Testis (tissue), 3 donors: Measurements from ENCODE around the gene SARS1. TPM values are rescaled to one million over a fixed set of nuclear protein-coding genes. Genes with fewer than 3 reads are reported as not detected.
A peak's percentile ranks its signal among the peaks of the same experiment; 100 is the strongest.

Source experiments
- DNase-seq: peaks from one replicate; pipeline ENCODE4 v3.0.0-alpha.2; 2019
- H3K27ac ChIP-seq, 2 donors: fragments of 200-600 bp; sonication (generic); one replicate each; pipeline ENCODE4 v1.5.1; 2019
- H3K27me3 ChIP-seq: fragments of 200-600 bp; sonication (generic); one replicate; pipeline ENCODE4 v1.5.1; 2019
- H3K36me3 ChIP-seq: fragments of 200-600 bp; sonication (generic); one replicate; pipeline ENCODE4 v1.5.1; 2017; ENCODE audit warnings: low read depth; ENCODE audit errors: missing control alignments
- H3K4me1 ChIP-seq: fragments of 200-600 bp; sonication (generic); one replicate; pipeline ENCODE4 v1.5.1; 2019
- H3K4me3 ChIP-seq, 2 donors: fragments of 200-600 bp; sonication (generic); one replicate each; pipeline ENCODE4 v1.5.1; 2017 to 2019
- H3K9me3 ChIP-seq: fragments of 200-600 bp; sonication (generic); one replicate; pipeline ENCODE4 v1.5.1; 2017
- POLR2A ChIP-seq: fragments of 450-650 bp; IDR thresholded peaks from one replicate; pipeline ENCODE4 v1.6.1; 2017; ENCODE audit warnings: antibody characterized with exemption, mild to moderate bottlenecking, moderate library complexity
- WGBS, 2 donors: methylation state at CpG; one replicate each; pipeline ENCODE4 v1.1.5; 2018; 5-methylcytosine and 5-hydroxymethylcytosine counted together
- intact Hi-C: fragments of 100-400 bp; cut with DNase I; formaldehyde crosslinking; loops from one replicate; pipeline ENCODE4 v1.15.1; 2023; ENCODE audit warnings: low total_unique reads
- polyA plus RNA-seq: library from polyadenylated mRNA; stranded (reverse); fragments of 350-450 nt; fragmentation: Illumina TruSeq; extraction: RNeasy Lipid Tissue Mini Kit (QIAGEN cat#74804); gene quantifications from one replicate; pipeline ENCODE4 v1.2.3, GENCODE V29; 2014; ENCODE audit warnings: low read depth, low replicate concordance; ENCODE audit not compliant: insufficient read depth
- total RNA-seq, 2 donors: library from RNA; depleted of rRNA; stranded (reverse); fragments of >200 nt; gene quantifications; one replicate each; pipeline ENCODE4 v1.2.3, GENCODE V29; 2016
- TF ChIP-seq, protein P1 (sequence below), 3 experiments: fragments of 450-650 bp in 2 of 3; fragments of 200-600 bp in 1 of 3; sonication (generic) in 1 of 3; IDR thresholded peaks; one replicate each; pipeline ENCODE4 v1.5.1; 2016 to 2019; ENCODE audit warnings: antibody characterized with exemption in 3 of 3, mild to moderate bottlenecking in 2 of 3, moderate library complexity in 1 of 3

The SARS1 gene
- total and polyA plus RNA-seq, 3 donors from 2014 or later: 112 to 149 (median 132) TPM

- H3K4me1 ChIP-seq: peaks cover 73% of the 10 kb centered on the region
- H3K27ac ChIP-seq: peak overlapping the region; percentile 28 to 87
- H3K9me3 ChIP-seq: no peaks in the 10 kb centered on the region
- TF ChIP-seq, protein P1, sequence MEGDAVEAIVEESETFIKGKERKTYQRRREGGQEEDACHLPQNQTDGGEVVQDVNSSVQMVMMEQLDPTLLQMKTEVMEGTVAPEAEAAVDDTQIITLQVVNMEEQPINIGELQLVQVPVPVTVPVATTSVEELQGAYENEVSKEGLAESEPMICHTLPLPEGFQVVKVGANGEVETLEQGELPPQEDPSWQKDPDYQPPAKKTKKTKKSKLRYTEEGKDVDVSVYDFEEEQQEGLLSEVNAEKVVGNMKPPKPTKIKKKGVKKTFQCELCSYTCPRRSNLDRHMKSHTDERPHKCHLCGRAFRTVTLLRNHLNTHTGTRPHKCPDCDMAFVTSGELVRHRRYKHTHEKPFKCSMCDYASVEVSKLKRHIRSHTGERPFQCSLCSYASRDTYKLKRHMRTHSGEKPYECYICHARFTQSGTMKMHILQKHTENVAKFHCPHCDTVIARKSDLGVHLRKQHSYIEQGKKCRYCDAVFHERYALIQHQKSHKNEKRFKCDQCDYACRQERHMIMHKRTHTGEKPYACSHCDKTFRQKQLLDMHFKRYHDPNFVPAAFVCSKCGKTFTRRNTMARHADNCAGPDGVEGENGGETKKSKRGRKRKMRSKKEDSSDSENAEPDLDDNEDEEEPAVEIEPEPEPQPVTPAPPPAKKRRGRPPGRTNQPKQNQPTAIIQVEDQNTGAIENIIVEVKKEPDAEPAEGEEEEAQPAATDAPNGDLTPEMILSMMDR (IDR thresholded peaks at IDR 0.05): peak; percentile 84 to 95 (median 90)
- TF ChIP-seq POLR2A: no peak
- 66 to 74% methylated on average over 7 of the region's 7 CpGs for WGBS, 2 donors
- intact Hi-C loops: no loop called here
- H3K27me3 ChIP-seq: no peaks in the 10 kb centered on the region
- no peaks in the 10 kb centered on the region for H3K36me3 ChIP-seq
- no peak overlapping the region for H3K4me3 ChIP-seq
- peak; percentile 94 for DNase-seq
Measured at GRCh38 chr1:109277434-109278204, 63.9 kb downstream of the SARS1 start.

GRCh38 chr1:109279615-109280278, 66.0 kb downstream of the SARS1 start:
- peaks cover 65% of the 10 kb centered on the region for H3K4me1 ChIP-seq
- no peaks in the 10 kb centered on the region for H3K36me3 ChIP-seq
- intact Hi-C loops: loop anchor here (5.0 kb wide), 1 partner anchor 118 kb away; the partner anchor contains the start of gene SORT1
- TF ChIP-seq, protein P1 (IDR thresholded peaks at IDR 0.05): no peak
- no peak for TF ChIP-seq POLR2A
- DNase-seq: peak; percentile 71
- H3K4me3 ChIP-seq: no peak overlapping the region
- no peaks in the 10 kb centered on the region for H3K9me3 ChIP-seq
- 43% methylated on average over 5 of the region's 5 CpGs for WGBS, 2 donors
- H3K27ac ChIP-seq: peak overlapping the region; percentile 36 to 82
- no peaks in the 10 kb centered on the region for H3K27me3 ChIP-seq

GRCh38 chr1:109280862-109281261, 67.1 kb downstream of the SARS1 start:
- intact Hi-C loops: loop anchor here (5.0 kb wide), 1 partner anchor 116 kb away; the partner anchor contains the start of gene SORT1
- H3K4me1 ChIP-seq: peaks cover 54% of the 10 kb centered on the region
- peak overlapping the region; percentile 73 to 82 for H3K27ac ChIP-seq

DNA sequence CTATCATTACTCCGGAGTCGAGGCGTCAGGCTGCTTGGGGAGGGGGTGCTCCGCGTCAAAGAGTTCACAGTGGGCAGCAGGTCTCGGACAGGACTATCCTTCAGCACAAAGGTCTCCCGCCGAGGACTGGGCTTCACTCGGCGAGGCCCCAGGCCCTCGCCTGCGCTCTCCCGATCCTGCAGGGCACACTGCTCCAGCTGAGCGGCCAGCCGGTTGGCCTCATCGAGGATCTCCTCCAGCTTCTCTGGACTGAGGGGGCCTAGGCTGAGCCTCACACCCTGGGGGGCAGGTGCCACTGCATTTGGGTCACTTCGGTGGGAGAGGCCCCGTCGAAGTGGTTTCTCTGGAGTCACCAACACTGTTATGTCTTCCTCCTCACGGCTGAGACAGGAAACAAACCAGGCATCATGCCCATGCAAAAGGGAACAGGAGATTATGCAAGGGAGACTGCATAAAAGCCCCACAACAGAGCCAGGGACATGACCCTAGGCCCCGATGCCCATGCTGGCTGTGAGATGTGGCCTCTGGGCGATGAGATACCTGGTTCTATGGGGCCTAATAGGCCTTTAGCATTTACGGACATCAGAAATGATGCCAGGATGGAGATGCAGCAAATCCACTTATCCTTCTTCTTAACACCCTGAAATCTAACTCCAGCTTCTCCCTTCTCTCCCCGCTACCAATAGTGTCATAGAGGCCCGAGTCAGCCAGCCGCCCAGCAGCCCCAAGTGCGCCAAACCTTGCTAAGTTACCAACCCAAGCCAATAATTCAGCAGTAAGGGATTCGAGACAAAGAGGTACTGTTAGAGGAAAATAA, 68.2 kb downstream of the SARS1 start:
- H3K27ac ChIP-seq: peak overlapping the region; percentile 73 to 82
- peak overlapping the region; percentile 59 to 84 for H3K4me3 ChIP-seq
- WGBS, 2 donors: 53 to 55% methylated on average over 20 to 28 of the region's 28 CpGs
- TF ChIP-seq, protein P1 (IDR thresholded peaks at IDR 0.05): no peak
- TF ChIP-seq POLR2A: no peak
- no peaks in the 10 kb centered on the region for H3K36me3 ChIP-seq
- H3K27me3 ChIP-seq: no peaks in the 10 kb centered on the region
- DNase-seq: no peak
- H3K4me1 ChIP-seq: peaks cover 50% of the 10 kb centered on the region
- intact Hi-C loops: loop anchor here (5.0 kb wide), 1 partner anchor 115 kb away; the partner anchor contains the start of gene SORT1
- no peaks in the 10 kb centered on the region for H3K9me3 ChIP-seq

More at GRCh38 chr1:109280862-109281261, 67.1 kb downstream of the SARS1 start:
- WGBS, 2 donors: 72 to 76% methylated on average over 11 to 12 of the region's 12 CpGs
- no peak for TF ChIP-seq POLR2A
- TF ChIP-seq, protein P1 (IDR thresholded peaks at IDR 0.05): no peak
- H3K27me3 ChIP-seq: no peaks in the 10 kb centered on the region
- no peaks in the 10 kb centered on the region for H3K36me3 ChIP-seq
- no peak overlapping the region for H3K4me3 ChIP-seq
- DNase-seq: peak; percentile 59
- H3K9me3 ChIP-seq: no peaks in the 10 kb centered on the region
